HCT116 (cell line): ENCODE measurements around the gene VEZF1. TPM values are rescaled to one million over a fixed set of nuclear protein-coding genes. Genes with fewer than 3 reads are reported as not detected.

ENCODE experiments used
- ATAC-seq: fragments of 200-7000 bp; cut with Tn5 transposase; 2 replicates; pipeline ENCODE4 v1.9.1; 2020; ENCODE audit warnings: mild to moderate bottlenecking, moderate library complexity
- BruUV-seq: library from RNA; stranded (reverse); fragments of 400-500 nt; replicated peaks from 2 replicates; lab custom pipeline; 2021; lab: Mats Ljungman, UMichigan
- CTCF ChIA-PET: fragments of 300-600 bp; sonication (Branson Sonifier 250); formaldehyde crosslinking; loops from one replicate; lab custom pipeline; 2021; ENCODE audit warnings: antibody characterized with exemption; lab: Charles Lee
- POLR2A ChIA-PET: fragments of 300-600, 350-600 bp; sonication (Branson Sonifier 250); formaldehyde crosslinking; loops from one replicate; lab custom pipeline; 2021; ENCODE audit warnings: antibody characterized with exemption; lab: Charles Lee
- RAD21 ChIA-PET, 2 experiments: fragments of 300-600 bp; sonication (Branson Sonifier 250); formaldehyde crosslinking; loops; one replicate each; lab custom pipeline; 2023; ENCODE audit warnings: low total read pairs in 2 of 2; ENCODE audit not compliant: uncharacterized antibody in 2 of 2, unreplicated experiment in 2 of 2, low non-redundant PET in 1 of 2; lab: Charles Lee
- DNase-seq: peaks from one replicate; pipeline ENCODE4 v3.0.0-alpha.2; 2010; ENCODE audit warnings: low read depth, low spot score
- H2AFZ ChIP-seq: fragments of 200-600 bp; shearing (Covaris generic), sonication (generic); 2 replicates; pipeline ENCODE4 v1.6.1; 2017; ENCODE audit warnings: low read depth, mixed run types, mixed read lengths, antibody characterized with exemption, low read length; ENCODE audit not compliant: poor library complexity, severe bottlenecking
- H3K27ac ChIP-seq: 2 replicates; pipeline ENCODE4 v1.5.1; 2012; ENCODE audit warnings: low read depth, low read length
- H3K27me3 ChIP-seq: fragments of 200-600 bp; sonication (generic); 2 replicates; pipeline ENCODE4 v1.6.1; 2016; ENCODE audit warnings: mixed run types, low read length, mixed read lengths; ENCODE audit not compliant: insufficient read depth
- H3K36me3 ChIP-seq, 2 experiments: fragments of 200-500 bp in 1 of 2; fragments of 200-600 bp in 1 of 2; sonication (Bioruptor generic) in 1 of 2; sonication (generic) in 1 of 2; 2 replicates each; pipeline versions ENCODE4 v1.5.1 to v1.6.1; 2014 to 2016; ENCODE audit warnings: low read length in 2 of 2, inconsistent platforms in 1 of 2, mixed read lengths in 1 of 2, mixed run types in 1 of 2; ENCODE audit not compliant: insufficient read depth in 2 of 2, control insufficient read depth in 1 of 2
- H3K4me1 ChIP-seq, 2 experiments: fragments of 200-600 bp in 1 of 2; sonication (generic) in 1 of 2; 2 replicates each; pipeline versions ENCODE4 v1.5.1 to v1.6.1; 2012 to 2017; ENCODE audit warnings: low read length in 2 of 2, inconsistent platforms in 1 of 2, mild to moderate bottlenecking in 1 of 2, mixed read lengths in 1 of 2, mixed run types in 1 of 2, moderate library complexity in 1 of 2; ENCODE audit not compliant: insufficient read depth in 2 of 2, control insufficient read depth in 1 of 2
- H3K4me2 ChIP-seq: fragments of 200-600 bp; sonication (generic); 2 replicates; pipeline ENCODE4 v1.6.1; 2017; ENCODE audit warnings: mixed run types, low read length, mixed read lengths
- H3K4me3 ChIP-seq, 2 experiments: fragments of 200-600 bp in 1 of 2; sonication (generic) in 1 of 2; replicated peaks in 1 of 2; 2 replicates each; pipeline ENCODE4 v1.5.1; 2011 to 2016; ENCODE audit warnings: low read length in 2 of 2, control low read depth in 1 of 2, low read depth in 1 of 2, mild to moderate bottlenecking in 1 of 2, mixed read lengths in 1 of 2, mixed run types in 1 of 2
- H3K79me2 ChIP-seq: fragments of 200-600 bp; sonication (generic); 2 replicates; pipeline ENCODE4 v1.6.1; 2017; ENCODE audit warnings: mild to moderate bottlenecking, mixed run types, low read length, moderate library complexity, mixed read lengths; ENCODE audit not compliant: insufficient read depth
- H3K9ac ChIP-seq: fragments of 200-600 bp; sonication (generic); 2 replicates; pipeline ENCODE4 v1.6.1; 2016; ENCODE audit warnings: low read length, mixed read lengths
- H3K9me2 ChIP-seq: fragments of 200-600 bp; sonication (generic), shearing (Covaris generic); 2 replicates; pipeline ENCODE4 v1.6.1; 2017; ENCODE audit warnings: mixed run types, mild to moderate bottlenecking, moderate library complexity; ENCODE audit not compliant: insufficient read depth
- H3K9me3 ChIP-seq, 2 experiments: fragments of 200-500 bp in 1 of 2; fragments of 200-600 bp in 1 of 2; sonication (Bioruptor generic) in 1 of 2; sonication (generic) in 1 of 2; 2 replicates each; pipeline ENCODE4 v1.6.1; 2014 to 2017; ENCODE audit warnings: low read length in 2 of 2, mixed read lengths in 2 of 2, inconsistent platforms in 1 of 2, low read depth in 1 of 2, mild to moderate bottlenecking in 1 of 2, mixed run types in 1 of 2, moderate library complexity in 1 of 2; ENCODE audit not compliant: control insufficient read depth in 1 of 2, insufficient read depth in 1 of 2
- H4K20me1 ChIP-seq: fragments of 200-600 bp; sonication (generic), shearing (Covaris generic); 2 replicates; pipeline ENCODE4 v1.6.1; 2017; ENCODE audit warnings: mixed run types, mild to moderate bottlenecking, moderate library complexity; ENCODE audit not compliant: insufficient read depth
- EGR1 ChIP-seq: IDR thresholded peaks from 2 replicates; pipeline ENCODE4 v1.6.1; 2012; ENCODE audit warnings: low read depth
- ELF1 ChIP-seq: IDR thresholded peaks from 2 replicates; pipeline ENCODE4 v1.6.1; 2012; ENCODE audit warnings: low read depth, borderline replicate concordance
- EZH2 ChIP-seq: fragments of 200-600 bp; sonication (generic); IDR thresholded peaks from 2 replicates; pipeline ENCODE4 v1.6.1; 2017; ENCODE audit warnings: antibody characterized with exemption, mixed run types
- EZH2phosphoT487 ChIP-seq: fragments of 200-600 bp; IDR thresholded peaks from 2 replicates; pipeline ENCODE4 v1.6.1; 2018; ENCODE audit warnings: antibody characterized with exemption, borderline replicate concordance
- POLR2AphosphoS5 ChIP-seq: IDR thresholded peaks from 2 replicates; pipeline ENCODE4 v1.6.1; 2011; ENCODE audit warnings: mild to moderate bottlenecking, low read depth, low read length, moderate library complexity
- RAD21 ChIP-seq: IDR thresholded peaks from 2 replicates; pipeline ENCODE4 v1.6.1; 2012; ENCODE audit warnings: low read depth, mild to moderate bottlenecking
- TCF7L2 ChIP-seq: IDR thresholded peaks from 2 replicates; pipeline ENCODE4 v1.7.0; 2011; ENCODE audit warnings: borderline replicate concordance, inconsistent platforms; ENCODE audit not compliant: insufficient read depth, insufficient read length; ENCODE audit errors: extremely low read depth
- YY1 ChIP-seq: IDR thresholded peaks from 2 replicates; pipeline ENCODE4 v1.6.1; 2011; ENCODE audit warnings: low read length, low read depth, moderate library complexity, mild to moderate bottlenecking; ENCODE audit not compliant: insufficient replicate concordance; ENCODE audit errors: extremely low read depth
- intact Hi-C: fragments of 100-400 bp; cut with micrococcal nuclease; formaldehyde crosslinking; loops from 2 replicates; pipeline ENCODE4 v1.10.0; 2022
- total RNA-seq: library from RNA; stranded (reverse); gene quantifications from one replicate; pipeline ENCODE4 v1.2.1, GENCODE V29; 2021; ENCODE audit not compliant: unreplicated experiment
- TF ChIP-seq, protein P1 (sequence below): IDR thresholded peaks from 2 replicates; pipeline ENCODE4 v1.6.1; 2012
- TF ChIP-seq, protein P2 (sequence below): IDR thresholded peaks from 2 replicates; pipeline ENCODE4 v1.6.1; 2012; ENCODE audit warnings: low read depth

Gene VEZF1
- total RNA-seq, 1 experiment from 2014 or later: 70.2 TPM

DNA sequence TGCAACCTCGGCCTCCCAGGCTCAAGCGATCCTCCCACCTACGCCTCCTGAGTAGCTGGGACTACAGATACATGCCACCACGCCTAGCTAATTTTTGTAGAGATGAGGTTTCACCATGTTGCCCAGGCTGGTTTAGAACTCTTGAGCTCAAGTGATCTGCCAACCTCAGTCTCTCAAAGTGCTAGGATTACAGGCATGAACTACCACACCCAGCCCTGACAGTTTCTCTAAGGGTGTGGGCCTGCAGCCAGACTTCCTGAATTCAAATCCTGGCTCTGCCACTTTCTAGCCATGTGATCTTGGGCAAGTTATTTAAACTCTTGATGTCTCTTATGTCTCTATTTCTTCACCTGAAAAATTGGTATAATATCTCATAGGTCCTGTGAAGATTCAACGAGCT lies 38.4 kb downstream of the VEZF1 start:
- H3K79me2 ChIP-seq: peaks cover 86% of the 10 kb centered on the region
- TF ChIP-seq, protein P1, sequence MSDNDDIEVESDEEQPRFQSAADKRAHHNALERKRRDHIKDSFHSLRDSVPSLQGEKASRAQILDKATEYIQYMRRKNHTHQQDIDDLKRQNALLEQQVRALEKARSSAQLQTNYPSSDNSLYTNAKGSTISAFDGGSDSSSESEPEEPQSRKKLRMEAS: no peak
- no peak for TF ChIP-seq TCF7L2
- TF ChIP-seq, protein P2, sequence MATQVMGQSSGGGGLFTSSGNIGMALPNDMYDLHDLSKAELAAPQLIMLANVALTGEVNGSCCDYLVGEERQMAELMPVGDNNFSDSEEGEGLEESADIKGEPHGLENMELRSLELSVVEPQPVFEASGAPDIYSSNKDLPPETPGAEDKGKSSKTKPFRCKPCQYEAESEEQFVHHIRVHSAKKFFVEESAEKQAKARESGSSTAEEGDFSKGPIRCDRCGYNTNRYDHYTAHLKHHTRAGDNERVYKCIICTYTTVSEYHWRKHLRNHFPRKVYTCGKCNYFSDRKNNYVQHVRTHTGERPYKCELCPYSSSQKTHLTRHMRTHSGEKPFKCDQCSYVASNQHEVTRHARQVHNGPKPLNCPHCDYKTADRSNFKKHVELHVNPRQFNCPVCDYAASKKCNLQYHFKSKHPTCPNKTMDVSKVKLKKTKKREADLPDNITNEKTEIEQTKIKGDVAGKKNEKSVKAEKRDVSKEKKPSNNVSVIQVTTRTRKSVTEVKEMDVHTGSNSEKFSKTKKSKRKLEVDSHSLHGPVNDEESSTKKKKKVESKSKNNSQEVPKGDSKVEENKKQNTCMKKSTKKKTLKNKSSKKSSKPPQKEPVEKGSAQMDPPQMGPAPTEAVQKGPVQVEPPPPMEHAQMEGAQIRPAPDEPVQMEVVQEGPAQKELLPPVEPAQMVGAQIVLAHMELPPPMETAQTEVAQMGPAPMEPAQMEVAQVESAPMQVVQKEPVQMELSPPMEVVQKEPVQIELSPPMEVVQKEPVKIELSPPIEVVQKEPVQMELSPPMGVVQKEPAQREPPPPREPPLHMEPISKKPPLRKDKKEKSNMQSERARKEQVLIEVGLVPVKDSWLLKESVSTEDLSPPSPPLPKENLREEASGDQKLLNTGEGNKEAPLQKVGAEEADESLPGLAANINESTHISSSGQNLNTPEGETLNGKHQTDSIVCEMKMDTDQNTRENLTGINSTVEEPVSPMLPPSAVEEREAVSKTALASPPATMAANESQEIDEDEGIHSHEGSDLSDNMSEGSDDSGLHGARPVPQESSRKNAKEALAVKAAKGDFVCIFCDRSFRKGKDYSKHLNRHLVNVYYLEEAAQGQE: no peak
- no peak for TF ChIP-seq RAD21
- TF ChIP-seq EZH2: no peak
- no peak for TF ChIP-seq POLR2AphosphoS5
- TF ChIP-seq EGR1: no peak
- TF ChIP-seq YY1: no peak
- no peak for TF ChIP-seq ELF1
- TF ChIP-seq EZH2phosphoT487: no peak
- TF ChIP-seq, all 23 proteins: peak for 0
- no peak for ATAC-seq
- Histone ChIP-seq H3K4me2 (peak overlapping the region; percentile 74), H2AFZ (no peak overlapping the region), H3K9me3 (no peaks in the 10 kb centered on the region), H3K4me3 (peak overlapping the region in 1 of 2 experiments; percentile 45; a peak in 2 of 4 replicates), H3K27me3 (no peaks in the 10 kb centered on the region), H3K27ac (peak overlapping the region; percentile 97), H3K4me1 (peaks cover 90 to 98% of the 10 kb centered on the region in 2 experiments), H4K20me1 (no peaks in the 10 kb centered on the region), H3K9me2 (no peaks in the 10 kb centered on the region), H3K36me3 (peaks cover 0 to 5% of the 10 kb centered on the region in 2 experiments; a peak in 1 of 4 replicates), H3K9ac (peak overlapping the region; percentile 63)
- POLR2A ChIA-PET: interaction anchor here (0.7 to 3.1 kb wide), 13 partner anchors 9 to 209 kb away, joined by 3 to 10 read pairs (median 5); partner anchors contain the start of gene SRSF1
- no peak for DNase-seq
- intact Hi-C loops: loop anchor here (2.0 to 5.0 kb wide), 3 partner anchors 37 to 81 kb away; no protein-coding TSS in a partner anchor
- RAD21 ChIA-PET: interaction anchor here (1.5 to 2.0 kb wide), 3 partner anchors 39 to 89 kb away, joined by 3 to 18 read pairs (median 12); partner anchors contain the start of gene VEZF1 (in 1 of the 2)
- CTCF ChIA-PET: interaction anchor here (0.8 to 2.0 kb wide), 2 partner anchors 52 to 57 kb away, joined by 3 to 6 read pairs; no protein-coding TSS in a partner anchor
- no TSS peak for BruUV-seq
